ENCODE data around the gene REEP6.
"Not testable (repeated sequence)": the region's sequence is repeated elsewhere in the genome, so short reads cannot be mapped to it uniquely, and the experiment has no call there.

The REEP6 gene

GRCh38 chr19:1509602-1510441 lies 18.8 kb downstream of the REEP6 start:
- no peak for TF ChIP-seq ZNF274 (IDR thresholded peaks at IDR 0.05; ENCODE audit: low read depth, low read length)

GRCh38 chr19:1510442-1510806 lies 19.4 kb downstream of the REEP6 start:
- H3K4me3 ChIP-seq (ENCODE audit: low read length) = no peak overlapping the region
- no peak for TF ChIP-seq ZNF274 (IDR thresholded peaks at IDR 0.05; ENCODE audit: low read depth, low read length)

More at GRCh38 chr19:1509602-1510441, 18.8 kb downstream of the REEP6 start:
- no peak overlapping the region for H3K4me3 ChIP-seq (ENCODE audit: low read length)

- no peak overlapping the region for H3K4me3 ChIP-seq (ENCODE audit: low read length)
- TF ChIP-seq ZNF274 (IDR thresholded peaks at IDR 0.05; ENCODE audit: low read depth, low read length) = no peak
Measured at GRCh38 chr19:1510807-1511206, 19.8 kb downstream of the REEP6 start.

- no peak overlapping the region for H3K4me3 ChIP-seq (ENCODE audit: low read length)
- TF ChIP-seq ZNF274 (IDR thresholded peaks at IDR 0.05; ENCODE audit: low read depth, low read length) = no peak
Measured at GRCh38 chr19:1511318-1512317, 20.6 kb downstream of the REEP6 start.

- no peak for TF ChIP-seq ZNF274 (IDR thresholded peaks at IDR 0.05; ENCODE audit: low read depth, low read length)
Measured at GRCh38 chr19:1512671-1513498, 21.9 kb downstream of the REEP6 start, which contains the start of gene ADAMTSL5. Gene ADAMTSL5, minus strand, starts transcription at chr19:1513019. Its CDS starts 2,076 bp downstream, at chr19:1510943.

GRCh38 chr19:1513499-1514294 lies 22.7 kb downstream of the REEP6 start:
- no peak overlapping the region for H3K4me3 ChIP-seq (ENCODE audit: low read length)
- no peak for TF ChIP-seq ZNF274 (IDR thresholded peaks at IDR 0.05; ENCODE audit: low read depth, low read length)

More at GRCh38 chr19:1512671-1513498, 21.9 kb downstream of the REEP6 start, which contains the start of gene ADAMTSL5:
- H3K4me3 ChIP-seq (ENCODE audit: low read length) = no peak within 1 kb of the TSS

GRCh38 chr19:1514295-1514661 lies 23.3 kb downstream of the REEP6 start:
- H3K4me3 ChIP-seq (ENCODE audit: low read length) = no peak overlapping the region
- TF ChIP-seq ZNF274 (IDR thresholded peaks at IDR 0.05; ENCODE audit: low read depth, low read length) = no peak

GRCh38 chr19:1514986-1515721 lies 24.2 kb downstream of the REEP6 start:
- no peak overlapping the region for H3K4me3 ChIP-seq (ENCODE audit: low read length)
- TF ChIP-seq ZNF274 (IDR thresholded peaks at IDR 0.05; ENCODE audit: low read depth, low read length) = no peak

GRCh38 chr19:1516395-1516753 lies 25.4 kb downstream of the REEP6 start:
- H3K4me3 ChIP-seq (ENCODE audit: low read length) = no peak overlapping the region
- no peak for TF ChIP-seq ZNF274 (IDR thresholded peaks at IDR 0.05; ENCODE audit: low read depth, low read length)

GRCh38 chr19:1518471-1518870 lies 27.5 kb downstream of the REEP6 start:
- no peak overlapping the region for H3K4me3 ChIP-seq (ENCODE audit: low read length)
- no peak for TF ChIP-seq ZNF274 (IDR thresholded peaks at IDR 0.05; ENCODE audit: low read depth, low read length)

GRCh38 chr19:1519802-1520201 lies 28.8 kb downstream of the REEP6 start:
- not testable (repeated sequence) for H3K4me3 ChIP-seq (ENCODE audit: low read length)

GRCh38 chr19:1520203-1520780 lies 29.3 kb downstream of the REEP6 start:
- H3K4me3 ChIP-seq (ENCODE audit: low read length) = no peak overlapping the region
- TF ChIP-seq ZNF274 (IDR thresholded peaks at IDR 0.05; ENCODE audit: low read depth, low read length) = no peak

All from GM08714 (cell line).